Pancreas (tissue), 10 donors: ENCODE results near the gene RERE. TPM values are rescaled to one million over a fixed set of nuclear protein-coding genes. Genes with fewer than 3 reads are reported as not detected.
A peak's percentile ranks its signal among the peaks of the same experiment; 100 is the strongest.

ENCODE experiments used
- ATAC-seq, 4 donors: fragments of 200-7000 bp; cut with Tn5 transposase; one replicate each; pipeline versions ENCODE4 v1.8.0 to v1.9.1; 2020; ENCODE audit warnings: mild to moderate bottlenecking in 4 of 4, moderate library complexity in 4 of 4
- DNase-seq, 6 donors: peaks; one replicate each; pipeline ENCODE4 v3.0.0-alpha.2; 2020
- FAIRE-seq: peaks from 2 replicates; lab custom pipeline; 2012; peaks lifted over from hg19 to GRCh38; lab: Jason Lieb, UNC
- H3K27ac ChIP-seq, 4 donors: fragments of 200-600 bp; sonication (generic); 1 replicate in 3 of 4; 2 replicates in 1 of 4; pipeline versions ENCODE4 v1.5.0 to v1.8.0; 2020
- H3K27me3 ChIP-seq, 4 donors: fragments of 200-600 bp; one replicate each; pipeline ENCODE4 v1.8.0; 2021
- H3K36me3 ChIP-seq, 3 donors: fragments of 200-600 bp; sonication (generic) in 1 of 3; one replicate each; pipeline versions ENCODE4 v1.5.0 to v1.8.0; 2020 to 2021
- H3K4me1 ChIP-seq, 3 donors: fragments of 200-600 bp; one replicate each; pipeline ENCODE4 v1.8.0; 2021
- H3K4me3 ChIP-seq, 4 donors: fragments of 200-600 bp; sonication (generic) in 2 of 4; one replicate each; pipeline versions ENCODE4 v1.5.0 to v1.8.0; 2020 to 2021
- H3K9me3 ChIP-seq, 4 donors: fragments of 200-600 bp; one replicate each; pipeline ENCODE4 v1.8.0; 2021
- WGBS, 2 donors: extraction: QIAGEN DNeasy Blood & Tissue Kit; methylation state at CpG; one replicate each; pipeline ENCODE4 v1.1.7; 2013; 5-methylcytosine and 5-hydroxymethylcytosine counted together
- intact Hi-C, 3 donors: fragments of 100-400 bp; cut with DNase I; formaldehyde crosslinking; loops; one replicate each; pipeline versions ENCODE4 v1.11.1 to v1.14.2; 2022
- polyA plus RNA-seq, 2 donors: library from polyadenylated mRNA; stranded (reverse); fragments of 200-250 nt; gene quantifications; one replicate each; pipeline ENCODE4 v1.2.3, GENCODE V29; 2013
- total RNA-seq, 6 donors: library from RNA; stranded (reverse); fragmentation: NEBNext Ultra II Directional in 4 of 6; extraction: Animal tissue kit (Norgen Biotek cat#: 25700) in 4 of 6; gene quantifications; one replicate each; pipeline versions ENCODE4 v1.2.1 to v1.2.4, GENCODE V29; 2021 to 2023
- TF ChIP-seq, protein P1 (sequence below), 4 donors: fragments of 200-600 bp; sonication (generic) in 3 of 4; IDR thresholded peaks; one replicate each; pipeline versions ENCODE4 v1.5.0 to v1.8.0; 2021; ENCODE audit warnings: antibody characterized with exemption in 4 of 4
- donor health status: healthy with polysubstance abuse.
- donor health status: DM: no; HTN: no; CAD: no; lungs with moderate emphysema.
- donor health status: DM: no; HTN: no; CAD: no.
- donor health status: control.
- donor health status: control.
- donor health status: Bipolar disorder and iron deficiency.
- donor health status: DM: yes; HTN: yes; CAD: no.
- donor health status: DM: no; HTN: no; CAD: no.
- donor health status: DM: no; HTN: no; CAD: no.
- donor health status: DM: yes; HTN: yes; CAD: no.

The RERE gene
- total and polyA plus RNA-seq, 8 donors, result 27.0 to 76.7 (median 50.7) TPM

DNA sequence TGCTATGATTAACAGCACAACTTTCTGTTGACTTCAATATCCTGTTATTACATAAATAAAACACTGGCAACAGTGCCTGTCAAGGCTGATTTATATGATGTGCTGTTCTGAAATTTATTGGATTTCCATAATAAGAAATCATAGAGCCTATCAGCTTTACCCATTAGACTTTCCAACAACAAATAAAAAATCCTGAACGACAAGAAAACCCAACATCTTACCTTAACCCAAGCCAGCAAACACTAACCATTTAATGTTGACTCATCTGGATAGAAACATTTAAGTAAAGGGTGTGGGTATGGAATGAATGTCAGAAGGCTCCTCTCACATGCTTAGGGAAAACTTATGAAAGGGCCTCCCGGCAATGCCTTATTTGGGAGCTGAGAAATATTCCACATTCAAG is 334.5 kb downstream of the RERE start:
- peak; percentile 20 for FAIRE-seq
- no peak overlapping the region for H3K27ac ChIP-seq

DNA sequence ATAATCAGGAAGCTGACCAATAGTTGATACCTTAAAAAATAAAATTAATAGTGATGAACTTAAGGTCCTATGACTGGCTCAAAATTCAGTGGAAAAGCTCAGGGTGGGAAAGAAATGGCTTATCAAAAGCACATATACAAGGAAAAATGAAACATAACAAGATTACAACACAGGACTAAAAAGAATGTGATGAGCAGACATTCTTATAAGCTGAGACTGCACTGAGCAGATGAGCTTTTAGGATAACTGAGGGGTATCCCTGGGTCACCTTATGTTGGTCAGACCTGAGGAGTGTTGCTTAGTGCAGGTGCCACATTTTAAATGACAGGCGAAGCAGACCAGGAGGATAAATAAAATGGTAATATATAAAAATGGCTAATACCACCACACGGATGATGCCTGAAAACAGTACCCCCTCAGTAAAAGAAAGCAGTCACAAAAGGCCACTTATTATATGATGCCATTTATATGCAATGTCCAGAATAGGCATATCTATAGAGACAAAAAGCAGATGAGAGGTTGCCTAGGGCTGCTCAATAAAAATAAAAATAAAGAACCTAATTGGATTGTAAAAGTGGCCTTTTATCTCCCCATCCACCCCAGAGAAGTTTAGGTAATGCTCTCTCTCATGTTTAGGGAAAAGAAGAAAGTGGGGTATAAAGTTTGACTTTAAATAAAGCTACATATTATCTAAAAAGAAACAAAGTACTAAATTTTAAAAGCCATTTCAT is 335.6 kb downstream of the RERE start:
- intact Hi-C loops, result no loop called here
- Histone ChIP-seq H3K27ac (no peak overlapping the region), H3K4me1 (peaks cover 0 to 8% (median 2%) of the 10 kb centered on the region in 3 donors), H3K9me3 (no peaks in the 10 kb centered on the region), H3K4me3 (no peak overlapping the region), H3K36me3 (no peaks in the 10 kb centered on the region), H3K27me3 (no peaks in the 10 kb centered on the region)
- ATAC-seq (no peak), FAIRE-seq (no peak), DNase-seq (no peak)
- TF ChIP-seq, protein P1, sequence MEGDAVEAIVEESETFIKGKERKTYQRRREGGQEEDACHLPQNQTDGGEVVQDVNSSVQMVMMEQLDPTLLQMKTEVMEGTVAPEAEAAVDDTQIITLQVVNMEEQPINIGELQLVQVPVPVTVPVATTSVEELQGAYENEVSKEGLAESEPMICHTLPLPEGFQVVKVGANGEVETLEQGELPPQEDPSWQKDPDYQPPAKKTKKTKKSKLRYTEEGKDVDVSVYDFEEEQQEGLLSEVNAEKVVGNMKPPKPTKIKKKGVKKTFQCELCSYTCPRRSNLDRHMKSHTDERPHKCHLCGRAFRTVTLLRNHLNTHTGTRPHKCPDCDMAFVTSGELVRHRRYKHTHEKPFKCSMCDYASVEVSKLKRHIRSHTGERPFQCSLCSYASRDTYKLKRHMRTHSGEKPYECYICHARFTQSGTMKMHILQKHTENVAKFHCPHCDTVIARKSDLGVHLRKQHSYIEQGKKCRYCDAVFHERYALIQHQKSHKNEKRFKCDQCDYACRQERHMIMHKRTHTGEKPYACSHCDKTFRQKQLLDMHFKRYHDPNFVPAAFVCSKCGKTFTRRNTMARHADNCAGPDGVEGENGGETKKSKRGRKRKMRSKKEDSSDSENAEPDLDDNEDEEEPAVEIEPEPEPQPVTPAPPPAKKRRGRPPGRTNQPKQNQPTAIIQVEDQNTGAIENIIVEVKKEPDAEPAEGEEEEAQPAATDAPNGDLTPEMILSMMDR (IDR thresholded peaks at IDR 0.05), result no peak
- 95 to 96% methylated on average over 2 of the region's 2 CpGs for WGBS, 2 donors

More for the DNA sequence above, 334.5 kb downstream of the RERE start:
- 65 to 66% methylated on average over 2 of the region's 2 CpGs for WGBS, 2 donors
- Histone ChIP-seq H3K27me3 (no peaks in the 10 kb centered on the region), H3K4me3 (no peak overlapping the region), H3K4me1 (no peaks in the 10 kb centered on the region), H3K36me3 (no peaks in the 10 kb centered on the region), H3K9me3 (no peaks in the 10 kb centered on the region)
- no peak for DNase-seq
- TF ChIP-seq, protein P1 (IDR thresholded peaks at IDR 0.05), result no peak
- no peak for ATAC-seq
- intact Hi-C loops, result no loop called here

DNA sequence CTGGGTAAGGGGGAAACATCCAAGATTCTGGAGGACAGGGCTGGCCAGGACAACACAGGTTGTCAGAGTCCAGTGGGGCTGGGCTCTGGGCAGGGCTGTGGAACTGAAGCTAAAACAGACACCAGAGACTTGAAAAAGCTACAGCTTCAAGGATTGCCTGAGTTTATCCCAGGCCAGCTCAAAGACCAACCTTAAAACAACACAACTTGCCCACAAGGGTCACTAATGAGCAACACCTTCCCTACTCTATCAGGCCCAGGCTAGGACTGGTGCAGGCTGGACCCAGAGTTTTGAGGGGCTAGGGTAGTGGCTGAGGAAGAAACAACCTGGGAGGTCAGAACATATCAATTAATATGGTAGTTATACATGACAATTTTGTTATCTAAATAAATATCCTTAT is 338.9 kb downstream of the RERE start:
- FAIRE-seq (no peak), DNase-seq (no peak), ATAC-seq (peak in 1 of 4 donors; percentile 15)
- Histone ChIP-seq H3K9me3 (no peaks in the 10 kb centered on the region), H3K4me1 (peaks cover 0 to 8% (median 8%) of the 10 kb centered on the region in 3 donors), H3K4me3 (no peak overlapping the region), H3K27ac (no peak overlapping the region), H3K36me3 (no peaks in the 10 kb centered on the region), H3K27me3 (no peaks in the 10 kb centered on the region)
- TF ChIP-seq, protein P1 (IDR thresholded peaks at IDR 0.05), result no peak
- intact Hi-C loops, result no loop called here

DNA sequence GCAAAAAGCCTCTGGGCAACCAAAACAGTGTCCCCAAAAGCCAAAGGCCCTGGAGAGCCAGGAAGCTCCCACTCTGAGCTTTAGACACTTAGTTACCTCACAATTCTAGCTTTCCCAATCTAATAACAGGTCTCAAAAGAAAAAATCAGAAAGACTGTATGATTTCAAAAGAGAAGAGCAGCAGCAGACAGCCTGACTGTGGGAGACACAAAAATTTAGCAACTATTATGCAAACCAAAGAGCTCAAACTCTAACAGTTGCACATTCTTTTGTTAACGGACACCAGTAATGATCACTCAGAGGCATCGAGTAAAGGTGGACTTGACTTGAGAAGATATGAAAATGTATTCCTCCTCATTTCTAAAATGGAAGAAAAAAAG is 339.5 kb downstream of the RERE start:
- H3K27ac ChIP-seq, result no peak overlapping the region
- DNase-seq (no peak), ATAC-seq (no peak), FAIRE-seq (no peak)
- H3K27me3 ChIP-seq, result no peaks in the 10 kb centered on the region
- no peaks in the 10 kb centered on the region for H3K36me3 ChIP-seq
- no peak overlapping the region for H3K4me3 ChIP-seq
- TF ChIP-seq, protein P1 (IDR thresholded peaks at IDR 0.05), result no peak
- 83 to 87% methylated on average over 2 of the region's 2 CpGs for WGBS, 2 donors
- no peaks in the 10 kb centered on the region for H3K9me3 ChIP-seq
- H3K4me1 ChIP-seq, result peaks cover 0 to 8% (median 8%) of the 10 kb centered on the region in 3 donors
- intact Hi-C loops, result no loop called here
